ENCODE measurements around the gene CADPS2. TPM values are rescaled to one million over a fixed set of nuclear protein-coding genes. Genes with fewer than 3 reads are reported as not detected.

The CADPS2 gene
- total RNA-seq, 4 donors from 2014 or later, result 2.2 to 9.2 (median 5.7) TPM

- H3K36me3 ChIP-seq, result no peaks in the 10 kb centered on the region
- no peaks in the 10 kb centered on the region for H3K9me3 ChIP-seq
- peaks cover 16 to 55% (median 40%) of the 10 kb centered on the region in 3 donors for H3K4me1 ChIP-seq
- peaks cover 28 to 100% (median 64%) of the 10 kb centered on the region in 4 donors for H3K27me3 ChIP-seq
- intact Hi-C loops (cut with DNase I), result no loop called here
- WGBS, 2 donors, result 14 to 18% methylated on average over 15 to 16 of the region's 35 CpGs
- DNase-seq, result no peak
- no peak overlapping the region for H3K27ac ChIP-seq
- H3K4me3 ChIP-seq, result no peak overlapping the region
- TF ChIP-seq POLR2A (IDR thresholded peaks at IDR 0.05) (no peak), CTCF (IDR thresholded peaks at IDR 0.05) (no peak)
Measured at GRCh38 chr7:122301858-122302760, 584.2 kb downstream of the CADPS2 start.

GRCh38 chr7:122300956-122301833 lies 585.1 kb downstream of the CADPS2 start:
- TF ChIP-seq CTCF (IDR thresholded peaks at IDR 0.05), result no peak
- TF ChIP-seq POLR2A (IDR thresholded peaks at IDR 0.05), result no peak
- H3K36me3 ChIP-seq, result no peaks in the 10 kb centered on the region
- WGBS, 2 donors, result 21 to 29% methylated on average over 11 of the region's 11 CpGs
- peaks cover 28 to 100% (median 58%) of the 10 kb centered on the region in 4 donors for H3K27me3 ChIP-seq
- intact Hi-C loops (cut with DNase I), result no loop called here
- no peaks in the 10 kb centered on the region for H3K9me3 ChIP-seq
- H3K4me1 ChIP-seq, result peaks cover 15 to 46% (median 35%) of the 10 kb centered on the region in 3 donors
- no peak overlapping the region for H3K4me3 ChIP-seq
- DNase-seq, result no peak
- H3K27ac ChIP-seq, result no peak overlapping the region

- peaks cover 7 to 38% (median 26%) of the 10 kb centered on the region in 3 donors for H3K4me1 ChIP-seq
- H3K36me3 ChIP-seq, result no peaks in the 10 kb centered on the region
- 0 to 8% methylated on average over 9 to 25 of the region's 43 CpGs for WGBS, 2 donors
- no peaks in the 10 kb centered on the region for H3K9me3 ChIP-seq
- intact Hi-C loops (cut with DNase I), result no loop called here
- peak overlapping the region in 1 of 4 donors; percentile 42 for H3K4me3 ChIP-seq
- no peak for DNase-seq
- H3K27me3 ChIP-seq, result peaks cover 28 to 100% (median 50%) of the 10 kb centered on the region in 4 donors
- TF ChIP-seq POLR2A (IDR thresholded peaks at IDR 0.05) (no peak), CTCF (IDR thresholded peaks at IDR 0.05) (no peak)
- no peak overlapping the region for H3K27ac ChIP-seq
Measured at GRCh38 chr7:122300211-122300932, 585.9 kb downstream of the CADPS2 start.

- intact Hi-C loops (cut with DNase I), result no loop called here
- TF ChIP-seq POLR2A (IDR thresholded peaks at IDR 0.05) (no peak), CTCF (IDR thresholded peaks at IDR 0.05) (no peak)
- no peak for DNase-seq
- Histone ChIP-seq H3K9me3 (no peaks in the 10 kb centered on the region), H3K27ac (no peak overlapping the region), H3K27me3 (peaks cover 24 to 100% (median 44%) of the 10 kb centered on the region in 4 donors), H3K4me3 (peak overlapping the region in 1 of 4 donors; percentile 42), H3K4me1 (peaks cover under 1 to 31% (median 20%) of the 10 kb centered on the region in 3 donors), H3K36me3 (no peaks in the 10 kb centered on the region)
- WGBS, 2 donors, result 27 to 42% methylated on average over 7 to 27 of the region's 32 CpGs
Measured at GRCh38 chr7:122299624-122300210, 586.5 kb downstream of the CADPS2 start.
